Uterus (tissue), 2 donors: ENCODE data around the gene WIPF1.

ENCODE experiments used
- CTCF ChIP-seq, 4 experiments: fragments of 200-600 bp in 2 of 4; fragments of 450-650 bp in 2 of 4; sonication (generic) in 2 of 4; IDR thresholded peaks; one replicate each; pipeline ENCODE4 v1.5.1; 2016 to 2019; ENCODE audit warnings: antibody characterized with exemption in 4 of 4, mild to moderate bottlenecking in 2 of 4, moderate library complexity in 1 of 4
- POLR2A ChIP-seq, 2 donors: fragments of 450-650 bp; IDR thresholded peaks; one replicate each; pipeline ENCODE4 v1.6.1; 2016; ENCODE audit warnings: antibody characterized with exemption in 2 of 2, mild to moderate bottlenecking in 1 of 2, moderate library complexity in 1 of 2

- no peak for TF ChIP-seq POLR2A (IDR thresholded peaks at IDR 0.05)
- TF ChIP-seq CTCF (IDR thresholded peaks at IDR 0.05), result no peak
Measured at GRCh38 chr2:174535083-174535482, 62.5 kb downstream of the WIPF1 start.
